B cell (primary cell): ENCODE data around the gene KLHL28. TPM values are rescaled to one million over a fixed set of nuclear protein-coding genes. Genes with fewer than 3 reads are reported as not detected.

ENCODE experiments used
- ATAC-seq: fragments of 200-7000 bp; cut with Tn5 transposase; one replicate; pipeline ENCODE4 v1.10.0; 2021; ENCODE audit warnings: low read depth, mild to moderate bottlenecking, moderate number of reproducible peaks, moderate library complexity
- CTCF ChIA-PET: fragments of 350-600 bp; sonication (Branson Sonifier 250); formaldehyde crosslinking; loops from one replicate; lab custom pipeline; 2021; ENCODE audit warnings: antibody characterized with exemption, inconsistent platforms; lab: Charles Lee
- POLR2A ChIA-PET: fragments of 350-600 bp; sonication (Branson Sonifier 250); formaldehyde crosslinking; loops from one replicate; lab custom pipeline; 2021; ENCODE audit warnings: antibody characterized with exemption; lab: Charles Lee
- DNase-seq: peaks from one replicate; pipeline ENCODE4 v3.0.0; 2013
- H2AFZ ChIP-seq: 2 replicates; pipeline ENCODE4 v1.6.1; 2012; ENCODE audit warnings: mild to moderate bottlenecking, low read depth, low read length; ENCODE audit not compliant: insufficient read depth, poor library complexity, severe bottlenecking
- H3K27ac ChIP-seq, 2 donors: 1 replicate in 1 of 2; 2 replicates in 1 of 2; pipeline ENCODE4 v1.5.1; 2012 to 2013; ENCODE audit warnings: low read length in 2 of 2, mild to moderate bottlenecking in 2 of 2, moderate library complexity in 1 of 2
- H3K27me3 ChIP-seq, 4 experiments: fragments of 200-600 bp in 1 of 4; sonication (generic) in 1 of 4; replicated peaks in 1 of 4; 1 replicate in 2 of 4; 2 replicates in 2 of 4; pipeline versions ENCODE4 v1.6.1 to v1.7.0; 2013 to 2016; ENCODE audit warnings: low read length in 3 of 4, mild to moderate bottlenecking in 2 of 4, mixed read lengths in 1 of 4, moderate library complexity in 1 of 4; ENCODE audit not compliant: insufficient read depth in 4 of 4, control insufficient read depth in 3 of 4; ENCODE audit errors: control extremely low read depth in 1 of 4
- H3K36me3 ChIP-seq, 2 experiments: replicated peaks in 1 of 2; 1 replicate in 1 of 2; 2 replicates in 1 of 2; pipeline versions ENCODE4 v1.6.1 to v1.7.1; 2013; ENCODE audit warnings: low read length in 1 of 2; ENCODE audit not compliant: insufficient read depth in 2 of 2, control insufficient read depth in 1 of 2; ENCODE audit errors: control extremely low read depth in 1 of 2, extremely low read depth in 1 of 2
- H3K4me1 ChIP-seq, 2 donors: fragments of 200-600 bp in 1 of 2; sonication (generic) in 1 of 2; 1 replicate in 1 of 2; 2 replicates in 1 of 2; pipeline versions ENCODE4 v1.5.1 to v1.6.1; 2013 to 2017; ENCODE audit warnings: low read length in 2 of 2; ENCODE audit not compliant: control insufficient read depth in 2 of 2, insufficient read depth in 2 of 2
- H3K4me2 ChIP-seq: replicated peaks from 2 replicates; pipeline ENCODE3; 2012; ENCODE audit warnings: mild to moderate bottlenecking, low read depth, low read length; ENCODE audit not compliant: poor library complexity, severe bottlenecking
- H3K4me3 ChIP-seq, 5 experiments: fragments of 200-600 bp in 1 of 5; sonication (generic) in 1 of 5; 1 replicate in 3 of 5; 2 replicates in 2 of 5; pipeline versions ENCODE4 v1.5.1 to v1.7.0; 2011 to 2016; ENCODE audit warnings: low read length in 4 of 5, mild to moderate bottlenecking in 4 of 5, low read depth in 2 of 5, control low read depth in 1 of 5, moderate library complexity in 1 of 5; ENCODE audit not compliant: insufficient read depth in 1 of 5; ENCODE audit errors: control extremely low read depth in 1 of 5, extremely low read depth in 1 of 5
- H3K79me2 ChIP-seq: fragments of 200-600 bp; sonication (generic); one replicate; pipeline ENCODE4 v1.6.0; 2016; ENCODE audit warnings: low read length; ENCODE audit not compliant: control insufficient read depth, insufficient read depth
- H3K9ac ChIP-seq: fragments of 200-600 bp; sonication (generic); 2 replicates; pipeline ENCODE4 v1.6.1; 2017; ENCODE audit warnings: mild to moderate bottlenecking, low read length, moderate library complexity
- H3K9me3 ChIP-seq, 3 donors: one replicate each; pipeline versions ENCODE4 v1.6.1 to v1.7.1; 2013; ENCODE audit warnings: low read length in 2 of 3; ENCODE audit not compliant: control insufficient read depth in 2 of 3, insufficient read depth in 1 of 3; ENCODE audit errors: control extremely low read depth in 1 of 3
- H4K20me1 ChIP-seq: 2 replicates; pipeline ENCODE4 v1.6.0; 2012; ENCODE audit warnings: mild to moderate bottlenecking, low read length; ENCODE audit not compliant: insufficient read depth, control insufficient read depth, poor library complexity, severe bottlenecking
- H3K27ac Mint-ChIP-seq: one replicate; pipeline ENCODE4 v1.8.0; 2021; ENCODE audit warnings: mixed read lengths
- H3K27me3 Mint-ChIP-seq: one replicate; pipeline ENCODE4 v1.8.0; 2021; ENCODE audit warnings: mixed read lengths
- H3K4me1 Mint-ChIP-seq: one replicate; pipeline ENCODE4 v1.8.0; 2021; ENCODE audit warnings: mixed read lengths
- H3K4me3 Mint-ChIP-seq: one replicate; pipeline ENCODE4 v1.8.0; 2021; ENCODE audit warnings: mixed read lengths
- H3K9me3 Mint-ChIP-seq: one replicate; pipeline ENCODE4 v1.8.0; 2022; ENCODE audit warnings: mixed read lengths; ENCODE audit not compliant: insufficient read depth
- EZH2 ChIP-seq: IDR thresholded peaks from 2 replicates; pipeline ENCODE4 v1.6.1; 2012; ENCODE audit warnings: borderline replicate concordance, low read depth, mild to moderate bottlenecking, moderate library complexity, low read length; ENCODE audit not compliant: insufficient read depth, poor library complexity, severe bottlenecking
- WGBS: methylation state at CpG from one replicate; pipeline ENCODE4 v1.1.5; 2013; ENCODE audit warnings: missing lambda C conversion rate; ENCODE audit not compliant: insufficient coverage; 5-methylcytosine and 5-hydroxymethylcytosine counted together
- intact Hi-C: fragments of 100-400 bp; cut with micrococcal nuclease; formaldehyde crosslinking; loops from one replicate; pipeline ENCODE4 v1.10.0; 2022
- polyA plus RNA-seq: library from polyadenylated mRNA; depleted of rRNA; stranded (reverse); fragments of >200 nt; gene quantifications from 2 replicates; pipeline ENCODE4 v1.2.3, GENCODE V29; 2012
- total RNA-seq, 2 donors: library from RNA; stranded (reverse); fragments of 120-200 nt in 1 of 2; gene quantifications; 1 replicate in 1 of 2; 2 replicates in 1 of 2; pipeline versions ENCODE4 v1.2.3 to v1.2.4, GENCODE V29; 2013 to 2022
- TF ChIP-seq, protein P1 (sequence below): fragments of 200-600 bp; IDR thresholded peaks from one replicate; pipeline ENCODE4 v1.8.0; 2022; ENCODE audit warnings: antibody characterized with exemption, mild to moderate bottlenecking

The KLHL28 gene
- total and polyA plus RNA-seq, 2 donors (not counting 1 experiment from before 2014, with no cell fraction given): 8.9 to 33.5 TPM

DNA sequence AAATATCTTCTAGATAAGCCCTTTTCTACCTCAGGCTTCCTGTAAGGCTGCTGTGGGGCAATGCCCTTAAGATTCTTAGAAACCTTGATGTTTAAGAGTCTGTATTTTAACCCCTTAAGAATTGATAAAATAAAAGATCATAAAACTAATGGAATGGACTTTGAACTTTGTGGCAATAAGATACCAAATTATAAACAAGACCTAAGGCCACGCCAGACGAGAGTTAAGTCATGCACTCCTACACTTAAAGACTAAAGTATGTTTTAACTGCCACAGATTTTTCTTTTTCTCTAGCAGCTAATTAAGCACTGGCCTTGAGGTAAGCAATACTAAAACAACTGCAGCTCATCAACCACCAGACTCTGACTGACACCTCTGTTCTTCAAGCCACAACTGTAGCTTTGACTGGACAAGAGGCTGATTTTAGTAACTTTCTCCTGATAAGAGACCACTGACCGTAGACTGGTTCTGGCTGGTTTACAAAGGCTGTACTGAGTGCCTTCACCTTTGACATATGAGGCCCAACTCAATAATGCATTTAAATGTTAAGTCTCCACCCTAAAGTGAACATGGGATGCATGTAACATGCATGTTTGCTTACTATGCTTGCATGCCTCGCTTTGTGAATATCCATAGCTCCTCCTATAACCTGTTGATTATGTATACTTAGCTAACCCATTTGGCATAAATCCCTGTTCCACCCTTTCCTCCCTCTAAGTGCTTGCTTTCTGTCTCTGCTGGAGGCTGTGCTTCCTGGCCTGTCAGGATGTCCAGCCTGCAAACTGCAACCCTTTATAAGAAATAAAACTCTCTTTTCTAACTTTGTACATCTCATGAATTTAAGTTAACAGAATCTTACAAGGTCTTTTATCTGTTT, 71.9 kb downstream of the KLHL28 start:
- H3K4me2 ChIP-seq: no peak overlapping the region
- no peaks in the 10 kb centered on the region for H3K27me3 ChIP-seq
- intact Hi-C loops: no loop called here
- no peak overlapping the region for H3K9ac ChIP-seq
- ATAC-seq (no peak), DNase-seq (no peak)
- H3K9me3 Mint-ChIP-seq: peaks cover 5% of the 10 kb centered on the region
- no peak for TF ChIP-seq EZH2
- TF ChIP-seq, protein P1, sequence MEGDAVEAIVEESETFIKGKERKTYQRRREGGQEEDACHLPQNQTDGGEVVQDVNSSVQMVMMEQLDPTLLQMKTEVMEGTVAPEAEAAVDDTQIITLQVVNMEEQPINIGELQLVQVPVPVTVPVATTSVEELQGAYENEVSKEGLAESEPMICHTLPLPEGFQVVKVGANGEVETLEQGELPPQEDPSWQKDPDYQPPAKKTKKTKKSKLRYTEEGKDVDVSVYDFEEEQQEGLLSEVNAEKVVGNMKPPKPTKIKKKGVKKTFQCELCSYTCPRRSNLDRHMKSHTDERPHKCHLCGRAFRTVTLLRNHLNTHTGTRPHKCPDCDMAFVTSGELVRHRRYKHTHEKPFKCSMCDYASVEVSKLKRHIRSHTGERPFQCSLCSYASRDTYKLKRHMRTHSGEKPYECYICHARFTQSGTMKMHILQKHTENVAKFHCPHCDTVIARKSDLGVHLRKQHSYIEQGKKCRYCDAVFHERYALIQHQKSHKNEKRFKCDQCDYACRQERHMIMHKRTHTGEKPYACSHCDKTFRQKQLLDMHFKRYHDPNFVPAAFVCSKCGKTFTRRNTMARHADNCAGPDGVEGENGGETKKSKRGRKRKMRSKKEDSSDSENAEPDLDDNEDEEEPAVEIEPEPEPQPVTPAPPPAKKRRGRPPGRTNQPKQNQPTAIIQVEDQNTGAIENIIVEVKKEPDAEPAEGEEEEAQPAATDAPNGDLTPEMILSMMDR: no peak
- no peaks in the 10 kb centered on the region for H3K27me3 Mint-ChIP-seq
- H3K9me3 ChIP-seq: peaks cover 0 to 7% (median 0%) of the 10 kb centered on the region in 3 donors
- no peaks in the 10 kb centered on the region for H3K36me3 ChIP-seq
- H3K27ac Mint-ChIP-seq: no peak overlapping the region
- no peak overlapping the region for H3K4me3 ChIP-seq
- no peaks in the 10 kb centered on the region for H3K79me2 ChIP-seq
- H3K4me3 Mint-ChIP-seq: no peak overlapping the region
- ChIA-PET CTCF (no interaction called here), POLR2A (no interaction called here)
- no peak overlapping the region for H3K27ac ChIP-seq
- no peaks in the 10 kb centered on the region for H4K20me1 ChIP-seq
- H3K4me1 Mint-ChIP-seq: no peaks in the 10 kb centered on the region
- H2AFZ ChIP-seq: no peak overlapping the region
- H3K4me1 ChIP-seq: no peaks in the 10 kb centered on the region
- WGBS: 100% methylated on average over 3 of the region's 4 CpGs

DNA sequence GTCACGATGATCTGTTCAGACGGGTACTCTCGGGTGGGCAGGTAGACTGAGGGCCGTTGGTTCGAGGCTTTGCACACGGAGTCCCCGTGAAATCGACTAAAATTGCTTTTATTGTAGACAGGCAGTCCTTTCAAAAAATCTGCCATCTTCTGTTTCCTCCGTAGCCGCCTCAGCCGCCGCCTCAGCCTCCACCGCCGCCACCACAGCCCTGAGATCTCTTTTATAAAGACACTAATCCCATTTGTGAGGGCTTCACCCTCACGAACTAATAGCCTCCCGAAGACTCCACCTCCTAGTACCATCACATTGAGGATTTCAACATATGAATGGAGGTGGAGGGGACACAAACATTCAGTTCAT, 74.2 kb downstream of the KLHL28 start:
- Mint-ChIP-seq H3K9me3 (peaks cover 5% of the 10 kb centered on the region), H3K4me3 (no peak overlapping the region), H3K27ac (no peak overlapping the region), H3K27me3 (no peaks in the 10 kb centered on the region), H3K4me1 (no peaks in the 10 kb centered on the region)
- DNase-seq (no peak), ATAC-seq (no peak)
- H3K27me3 ChIP-seq: no peaks in the 10 kb centered on the region
- no peak overlapping the region for H3K4me2 ChIP-seq
- peaks cover 0 to 7% (median 2%) of the 10 kb centered on the region in 3 donors for H3K9me3 ChIP-seq
- intact Hi-C loops: no loop called here
- no peak for TF ChIP-seq EZH2
- TF ChIP-seq, protein P1: no peak
- POLR2A ChIA-PET: no interaction called here
- CTCF ChIA-PET: no interaction called here
- WGBS: 96% methylated on average over 12 of the region's 16 CpGs
- no peaks in the 10 kb centered on the region for H4K20me1 ChIP-seq
- H3K9ac ChIP-seq: no peak overlapping the region
- no peaks in the 10 kb centered on the region for H3K36me3 ChIP-seq
- H3K4me3 ChIP-seq: no peak overlapping the region
- no peak overlapping the region for H3K27ac ChIP-seq
- no peaks in the 10 kb centered on the region for H3K79me2 ChIP-seq
- no peak overlapping the region for H2AFZ ChIP-seq
- no peaks in the 10 kb centered on the region for H3K4me1 ChIP-seq
